ENCODE measurements around the gene BPI. TPM values are rescaled to one million over a fixed set of nuclear protein-coding genes. Genes with fewer than 3 reads are reported as not detected.

BPI gene
- total RNA-seq, 4 donors from 2014 or later, result 0.66 to 0.92 TPM; not detected in 2

DNA sequence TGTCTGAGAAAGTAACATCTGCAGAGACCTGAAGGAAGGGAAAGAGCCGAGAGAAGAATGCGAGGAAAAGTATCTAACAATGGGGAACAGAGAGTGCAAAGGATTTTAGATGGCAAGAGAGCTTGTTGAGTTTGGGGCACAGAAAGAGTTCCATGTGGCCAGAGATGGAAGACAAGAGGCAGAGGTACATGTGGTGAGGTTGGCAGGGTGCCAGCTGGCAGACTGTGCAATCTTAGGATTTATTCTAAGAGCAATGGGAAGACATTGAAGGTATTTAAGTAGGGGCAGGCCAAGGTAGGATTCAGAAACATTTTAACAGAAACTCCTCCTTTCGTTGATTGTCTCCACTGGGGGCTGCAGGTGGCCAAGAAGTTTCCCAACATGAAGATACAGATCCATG is 21.9 kb downstream of the BPI start:
- WGBS, result 80% methylated on average over 3 of the region's 3 CpGs
- Histone ChIP-seq H3K4me3 (no peak overlapping the region), H3K4me1 (peaks cover 0 to 5% (median 0%) of the 10 kb centered on the region in 4 donors), H3K27ac (replicated peaks in 1 of 4) (no peak overlapping the region), H3K27me3 (peaks cover 0 to 32% (median 0%) of the 10 kb centered on the region in 4 donors), H3K9me3 (no peaks in the 10 kb centered on the region), H3K36me3 (no peaks in the 10 kb centered on the region)
- intact Hi-C loops (cut with DNase I), result no loop called here
- TF ChIP-seq, protein P1, sequence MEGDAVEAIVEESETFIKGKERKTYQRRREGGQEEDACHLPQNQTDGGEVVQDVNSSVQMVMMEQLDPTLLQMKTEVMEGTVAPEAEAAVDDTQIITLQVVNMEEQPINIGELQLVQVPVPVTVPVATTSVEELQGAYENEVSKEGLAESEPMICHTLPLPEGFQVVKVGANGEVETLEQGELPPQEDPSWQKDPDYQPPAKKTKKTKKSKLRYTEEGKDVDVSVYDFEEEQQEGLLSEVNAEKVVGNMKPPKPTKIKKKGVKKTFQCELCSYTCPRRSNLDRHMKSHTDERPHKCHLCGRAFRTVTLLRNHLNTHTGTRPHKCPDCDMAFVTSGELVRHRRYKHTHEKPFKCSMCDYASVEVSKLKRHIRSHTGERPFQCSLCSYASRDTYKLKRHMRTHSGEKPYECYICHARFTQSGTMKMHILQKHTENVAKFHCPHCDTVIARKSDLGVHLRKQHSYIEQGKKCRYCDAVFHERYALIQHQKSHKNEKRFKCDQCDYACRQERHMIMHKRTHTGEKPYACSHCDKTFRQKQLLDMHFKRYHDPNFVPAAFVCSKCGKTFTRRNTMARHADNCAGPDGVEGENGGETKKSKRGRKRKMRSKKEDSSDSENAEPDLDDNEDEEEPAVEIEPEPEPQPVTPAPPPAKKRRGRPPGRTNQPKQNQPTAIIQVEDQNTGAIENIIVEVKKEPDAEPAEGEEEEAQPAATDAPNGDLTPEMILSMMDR (IDR thresholded peaks at IDR 0.05), result no peak
- DNase-seq (ENCODE audit: extremely low spot score), result no peak

DNA sequence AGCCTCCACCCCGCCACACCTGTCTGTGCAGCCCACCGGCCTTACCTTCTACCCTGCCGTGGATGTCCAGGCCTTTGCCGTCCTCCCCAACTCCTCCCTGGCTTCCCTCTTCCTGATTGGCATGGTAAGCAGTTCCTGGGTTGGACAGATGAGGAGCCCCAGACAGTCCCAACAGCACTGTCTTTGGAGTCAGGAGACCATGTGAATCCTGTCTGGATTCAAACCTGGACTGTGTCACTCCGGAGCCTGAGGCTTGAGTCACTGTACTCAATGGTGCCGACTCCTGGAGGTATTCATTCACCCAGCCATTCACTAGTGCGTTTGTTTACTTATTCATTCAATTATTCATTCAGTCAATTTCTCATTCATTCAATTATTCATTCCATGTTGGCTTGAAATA is 22.4 kb downstream of the BPI start:
- intact Hi-C loops (cut with DNase I), result no loop called here
- Histone ChIP-seq H3K4me1 (peaks cover 0 to 5% (median 0%) of the 10 kb centered on the region in 4 donors), H3K9me3 (no peaks in the 10 kb centered on the region), H3K36me3 (no peaks in the 10 kb centered on the region), H3K4me3 (no peak overlapping the region), H3K27me3 (peaks cover 0 to 36% (median 0%) of the 10 kb centered on the region in 4 donors), H3K27ac (replicated peaks in 1 of 4) (no peak overlapping the region)
- no peak for DNase-seq (ENCODE audit: extremely low spot score)
- 84% methylated on average over 7 of the region's 7 CpGs for WGBS
- TF ChIP-seq EP300 (IDR thresholded peaks at IDR 0.05) (no peak), POLR2A (IDR thresholded peaks at IDR 0.05; ENCODE audit: low read depth) (no peak), POLR2AphosphoS5 (IDR thresholded peaks at IDR 0.05) (no peak)
- TF ChIP-seq, protein P1 (IDR thresholded peaks at IDR 0.05), result no peak

DNA sequence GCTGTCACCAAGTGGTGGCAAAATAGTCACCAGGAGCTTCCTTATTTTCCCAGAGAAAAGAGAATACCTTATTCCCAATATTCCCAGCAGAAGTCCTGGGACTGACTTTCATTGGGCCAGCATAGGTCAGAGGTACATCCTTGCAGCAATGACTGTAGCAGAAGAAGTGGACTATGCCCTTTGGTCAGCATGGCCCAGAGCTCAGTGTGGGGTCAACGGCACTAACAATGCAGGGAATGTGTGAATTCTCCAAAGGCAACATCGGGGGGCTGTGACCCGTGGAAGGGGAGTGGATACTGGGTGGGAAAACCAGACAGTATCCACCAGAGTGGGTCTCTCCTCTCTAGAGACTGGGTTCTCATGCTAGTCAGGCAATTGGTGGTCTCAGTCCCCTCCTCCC is 26.7 kb downstream of the BPI start:
- Histone ChIP-seq H3K4me3 (no peak overlapping the region), H3K4me1 (no peaks in the 10 kb centered on the region), H3K27me3 (peaks cover 0 to 49% (median 0%) of the 10 kb centered on the region in 4 donors), H3K9me3 (no peaks in the 10 kb centered on the region), H3K36me3 (no peaks in the 10 kb centered on the region), H3K27ac (replicated peaks in 1 of 4) (no peak overlapping the region)
- 33% methylated on average over 1 of the region's 3 CpGs for WGBS
- intact Hi-C loops (cut with DNase I), result no loop called here
- TF ChIP-seq POLR2AphosphoS5 (IDR thresholded peaks at IDR 0.05), result no peak
- no peak for TF ChIP-seq EP300 (IDR thresholded peaks at IDR 0.05)
- TF ChIP-seq, protein P1 (IDR thresholded peaks at IDR 0.05), result no peak
- no peak for TF ChIP-seq POLR2A (IDR thresholded peaks at IDR 0.05; ENCODE audit: low read depth)
- no peak for DNase-seq (ENCODE audit: extremely low spot score)

DNA sequence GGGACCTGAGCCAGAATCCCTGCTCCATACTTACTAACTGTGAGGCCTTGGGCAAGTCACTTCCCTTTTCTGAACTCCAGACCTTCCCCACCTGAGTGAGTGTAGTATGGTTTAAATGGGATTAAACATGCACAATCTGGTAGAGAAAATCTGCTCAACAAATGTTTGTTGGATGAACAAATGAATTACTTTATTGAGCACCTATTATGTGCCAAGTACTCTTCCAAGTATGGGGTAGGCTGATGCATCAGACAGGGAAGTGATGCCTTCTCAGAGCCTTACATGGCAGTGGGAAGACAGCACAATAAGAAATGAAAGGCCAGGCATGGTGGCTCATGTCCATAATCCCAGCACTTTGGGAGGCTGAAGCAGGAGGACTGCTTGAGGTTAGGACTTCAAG is 27.3 kb downstream of the BPI start:
- H3K4me1 ChIP-seq, result no peaks in the 10 kb centered on the region
- H3K4me3 ChIP-seq, result no peak overlapping the region
- TF ChIP-seq POLR2A (IDR thresholded peaks at IDR 0.05; ENCODE audit: low read depth) (no peak), POLR2AphosphoS5 (IDR thresholded peaks at IDR 0.05) (no peak), EP300 (IDR thresholded peaks at IDR 0.05) (no peak)
- TF ChIP-seq, protein P1 (IDR thresholded peaks at IDR 0.05), result no peak
- no peaks in the 10 kb centered on the region for H3K9me3 ChIP-seq
- no peak overlapping the region for H3K27ac ChIP-seq (replicated peaks in 1 of 4)
- H3K36me3 ChIP-seq, result no peaks in the 10 kb centered on the region
- H3K27me3 ChIP-seq, result peaks cover 0 to 54% (median 0%) of the 10 kb centered on the region in 4 donors
- no peak for DNase-seq (ENCODE audit: extremely low spot score)
- intact Hi-C loops (cut with DNase I), result no loop called here

DNA sequence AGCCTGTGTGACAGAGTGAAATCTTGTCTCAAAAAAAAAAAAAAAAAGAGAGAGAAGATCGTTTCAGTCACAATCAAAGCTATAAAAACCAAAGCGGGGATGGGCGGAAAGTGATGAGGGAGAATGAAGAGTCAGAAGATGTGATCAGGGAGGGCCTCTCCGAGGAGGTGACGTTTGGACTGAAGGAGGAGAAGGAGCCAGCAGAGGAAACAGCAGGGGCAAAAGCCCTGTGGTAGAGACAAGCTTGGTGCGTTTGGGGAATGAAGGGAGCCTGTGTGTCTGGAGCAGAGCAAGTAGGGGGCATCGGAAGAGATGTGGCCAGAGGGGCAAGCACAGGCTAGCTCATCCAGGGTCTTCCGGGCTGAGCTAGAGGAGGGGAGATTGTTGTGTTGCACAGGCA is 27.9 kb downstream of the BPI start:
- intact Hi-C loops (cut with DNase I), result no loop called here
- 80% methylated on average over 8 of the region's 8 CpGs for WGBS

More for the DNA sequence above, 27.9 kb downstream of the BPI start:
- no peaks in the 10 kb centered on the region for H3K9me3 ChIP-seq
- TF ChIP-seq EP300 (IDR thresholded peaks at IDR 0.05) (no peak), POLR2A (IDR thresholded peaks at IDR 0.05; ENCODE audit: low read depth) (no peak), POLR2AphosphoS5 (IDR thresholded peaks at IDR 0.05) (no peak)
- TF ChIP-seq, protein P1 (IDR thresholded peaks at IDR 0.05), result no peak
- no peak overlapping the region for H3K4me3 ChIP-seq
- peaks cover 0 to 57% (median 0%) of the 10 kb centered on the region in 4 donors for H3K27me3 ChIP-seq
- H3K4me1 ChIP-seq, result no peaks in the 10 kb centered on the region
- no peak overlapping the region for H3K27ac ChIP-seq (replicated peaks in 1 of 4)
- DNase-seq (ENCODE audit: extremely low spot score), result no peak
- no peaks in the 10 kb centered on the region for H3K36me3 ChIP-seq
